Mammary epithelial cell (primary cell): ENCODE results near the gene STARD10.

Source experiments
- EZH2 ChIP-seq: IDR thresholded peaks from 2 replicates; pipeline ENCODE4 v1.6.1; 2012; ENCODE audit warnings: low read length, inconsistent platforms, borderline replicate concordance
- TF ChIP-seq, protein P1 (sequence below), 2 donors: IDR thresholded peaks in 1 of 2; conservative IDR thresholded peaks in 1 of 2; 2 replicates each; pipeline ENCODE4 v1.5.1; 2011 to 2012; ENCODE audit warnings: inconsistent platforms in 2 of 2, low read length in 2 of 2, mild to moderate bottlenecking in 2 of 2, control low read depth in 1 of 2, low read depth in 1 of 2; ENCODE audit not compliant: insufficient read depth in 1 of 2; ENCODE audit errors: extremely low read depth in 1 of 2

DNA sequence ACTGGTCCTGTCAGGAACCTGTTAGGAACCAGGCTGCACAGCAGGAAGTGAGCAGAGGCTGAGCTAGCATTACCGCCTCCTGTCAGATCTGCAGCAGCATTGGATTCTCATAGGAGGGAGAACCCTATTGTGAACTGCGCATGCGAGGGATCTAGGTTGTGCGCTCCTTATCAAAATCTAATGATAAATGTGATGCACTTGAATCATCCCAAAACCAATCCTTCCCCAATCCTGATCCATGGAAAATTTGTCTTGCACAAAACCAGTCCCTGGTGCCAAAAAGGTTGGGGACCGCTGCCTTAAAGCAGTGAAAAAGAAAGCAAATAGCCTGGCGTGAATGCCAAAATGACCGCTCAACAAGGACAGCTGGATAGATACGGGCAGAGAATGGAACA lies 39.7 kb downstream of the STARD10 start:
- TF ChIP-seq, protein P1, sequence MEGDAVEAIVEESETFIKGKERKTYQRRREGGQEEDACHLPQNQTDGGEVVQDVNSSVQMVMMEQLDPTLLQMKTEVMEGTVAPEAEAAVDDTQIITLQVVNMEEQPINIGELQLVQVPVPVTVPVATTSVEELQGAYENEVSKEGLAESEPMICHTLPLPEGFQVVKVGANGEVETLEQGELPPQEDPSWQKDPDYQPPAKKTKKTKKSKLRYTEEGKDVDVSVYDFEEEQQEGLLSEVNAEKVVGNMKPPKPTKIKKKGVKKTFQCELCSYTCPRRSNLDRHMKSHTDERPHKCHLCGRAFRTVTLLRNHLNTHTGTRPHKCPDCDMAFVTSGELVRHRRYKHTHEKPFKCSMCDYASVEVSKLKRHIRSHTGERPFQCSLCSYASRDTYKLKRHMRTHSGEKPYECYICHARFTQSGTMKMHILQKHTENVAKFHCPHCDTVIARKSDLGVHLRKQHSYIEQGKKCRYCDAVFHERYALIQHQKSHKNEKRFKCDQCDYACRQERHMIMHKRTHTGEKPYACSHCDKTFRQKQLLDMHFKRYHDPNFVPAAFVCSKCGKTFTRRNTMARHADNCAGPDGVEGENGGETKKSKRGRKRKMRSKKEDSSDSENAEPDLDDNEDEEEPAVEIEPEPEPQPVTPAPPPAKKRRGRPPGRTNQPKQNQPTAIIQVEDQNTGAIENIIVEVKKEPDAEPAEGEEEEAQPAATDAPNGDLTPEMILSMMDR (conservative IDR thresholded peaks at IDR 0.05 in 1 of 2, IDR thresholded peaks at IDR 0.05 in 1 of 2; ENCODE audit: extremely low read depth in 1 of 2, insufficient read depth in 1 of 2, low read depth in 1 of 2, low read length in 2 of 2): no peak
- no peak for TF ChIP-seq EZH2
